CD4-positive, alpha-beta T cell treated with Interleukin-6 at 100 ng/mL for 8 hours (primary cell): Measurements from ENCODE around the gene BTG4.

Experiments used
- DNase-seq: peaks from one replicate; pipeline ENCODE4 v3.0.0-alpha.2; 2020; ENCODE audit warnings: mixed read lengths, low spot score

BTG4 gene

DNA sequence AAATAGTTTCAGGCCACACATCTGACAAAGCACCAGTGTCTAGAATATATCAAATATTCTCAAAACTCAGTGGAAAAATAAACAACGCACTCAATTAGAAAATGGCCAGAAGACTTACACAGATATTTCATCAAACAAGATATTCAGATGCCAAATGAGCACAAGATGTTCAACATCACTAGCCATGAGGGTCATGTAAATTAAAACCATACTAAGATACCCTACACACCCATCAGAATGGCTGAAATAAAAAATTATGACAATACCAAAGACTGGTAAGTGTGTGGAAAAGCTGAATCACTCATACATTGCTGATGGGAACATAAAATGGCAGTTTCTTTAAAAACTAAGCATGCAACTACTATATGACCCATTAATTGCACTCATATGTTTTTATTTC lies 21.7 kb downstream of the BTG4 start:
- DNase-seq, result no peak

DNA sequence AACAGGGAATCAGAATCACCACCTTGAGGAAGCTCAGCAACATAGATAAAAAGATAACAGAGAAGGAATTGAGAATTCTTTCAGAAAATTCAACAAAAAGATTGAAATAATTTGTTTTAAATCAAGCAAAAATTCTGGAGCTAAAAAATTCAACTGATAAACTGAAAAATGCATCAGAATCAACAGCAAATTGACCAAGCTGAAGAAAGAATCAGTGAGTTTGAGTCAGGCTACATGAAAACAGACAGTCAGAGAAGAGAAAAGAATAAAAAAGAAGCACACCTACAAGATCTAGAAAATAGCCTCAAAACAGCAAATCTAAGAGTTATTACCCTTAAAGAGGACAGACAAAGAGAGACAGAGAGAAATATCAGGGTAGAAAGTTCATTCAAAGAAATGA lies 28.8 kb downstream of the BTG4 start:
- DNase-seq, result no peak

GRCh38 chr11:111479666-111480065 lies 32.5 kb downstream of the BTG4 start:
- no peak for DNase-seq

GRCh38 chr11:111477898-111478297 lies 34.3 kb downstream of the BTG4 start:
- DNase-seq, result no peak

GRCh38 chr11:111476956-111477355 lies 35.2 kb downstream of the BTG4 start:
- DNase-seq, result no peak

GRCh38 chr11:111476366-111476765 lies 35.8 kb downstream of the BTG4 start:
- DNase-seq, result no peak

DNA sequence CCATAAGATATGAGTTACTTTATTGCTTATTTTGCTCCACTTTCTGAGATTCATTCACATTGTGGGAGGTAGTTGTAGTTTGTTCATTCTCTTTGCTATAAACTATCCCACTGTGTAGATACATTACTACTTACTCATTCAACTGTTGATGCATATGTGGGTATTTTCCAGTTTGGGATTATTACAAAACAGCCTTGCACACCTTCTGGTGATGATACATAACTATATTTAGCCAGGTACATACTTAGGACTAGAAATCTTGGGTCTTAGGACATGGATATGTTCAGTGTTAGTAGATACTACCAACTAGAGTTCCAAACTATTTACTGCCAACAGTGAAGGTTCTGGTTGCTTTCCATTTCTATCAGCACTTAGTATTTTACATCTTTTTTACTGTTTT lies 37.8 kb downstream of the BTG4 start:
- DNase-seq, result no peak

DNA sequence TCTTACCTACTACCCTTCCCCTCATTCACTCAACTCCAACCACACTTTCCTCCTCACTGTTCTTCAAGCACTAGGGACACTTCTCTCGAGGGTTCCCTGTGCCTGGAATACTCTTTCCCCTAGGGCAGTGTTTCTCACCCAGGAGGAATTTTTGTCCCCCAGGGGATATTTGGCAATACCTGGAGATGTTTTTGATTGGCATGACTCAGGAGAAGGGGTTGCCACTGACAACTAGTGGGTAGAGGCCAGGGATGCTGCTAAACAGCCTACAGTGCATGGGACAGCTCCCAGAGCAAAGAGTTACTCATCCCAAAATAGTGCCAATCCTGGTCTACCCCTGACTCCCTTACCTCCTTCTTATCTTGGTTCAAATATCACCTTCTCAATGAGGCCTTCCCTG lies 40.0 kb downstream of the BTG4 start:
- DNase-seq, result no peak

DNA sequence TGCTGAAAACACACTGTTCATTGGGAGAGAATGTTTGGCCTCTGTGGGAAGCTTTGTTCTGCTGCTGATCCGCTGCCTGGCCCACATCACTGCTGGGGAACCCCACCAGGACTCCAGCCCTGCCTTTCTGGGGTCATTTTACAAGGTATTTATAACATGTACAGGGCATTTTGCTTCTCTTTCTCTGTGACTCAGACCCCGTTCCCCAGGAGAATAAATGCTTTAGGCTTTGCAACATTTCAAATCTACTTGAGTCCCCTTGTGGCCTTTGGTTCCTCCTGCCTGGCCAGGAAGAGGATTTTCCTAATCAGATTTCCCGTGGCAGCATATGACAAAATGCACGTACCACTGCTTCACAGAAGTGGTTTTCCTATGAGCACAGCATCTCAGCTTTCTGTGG lies 43.0 kb downstream of the BTG4 start:
- no peak for DNase-seq

- no peak for DNase-seq
Observed at GRCh38 chr11:111466615-111467014, 45.6 kb downstream of the BTG4 start.

- no peak for DNase-seq
Observed at GRCh38 chr11:111465400-111465799, 46.8 kb downstream of the BTG4 start.

GRCh38 chr11:111463276-111463675 lies 48.9 kb downstream of the BTG4 start:
- DNase-seq, result no peak

DNA sequence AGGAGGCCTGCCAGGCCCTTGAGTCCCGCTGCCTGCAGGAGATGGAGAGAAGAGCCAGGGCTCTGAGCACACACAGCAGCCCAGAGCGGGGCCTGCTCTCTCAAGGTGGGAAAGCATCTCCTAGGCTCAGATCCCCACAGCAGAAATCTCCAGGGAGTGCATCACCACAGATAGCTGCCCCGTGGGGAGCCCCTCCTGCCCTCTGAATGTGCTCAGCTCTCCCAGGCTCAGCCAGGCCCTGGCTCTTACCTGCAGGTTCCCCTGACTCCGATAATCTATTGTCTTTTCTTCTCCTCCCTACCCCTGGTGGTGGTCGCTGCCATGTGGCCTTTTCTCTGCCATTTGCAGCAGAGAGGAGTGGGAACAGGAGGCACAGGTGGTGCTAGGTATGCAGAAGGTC lies 49.9 kb downstream of the BTG4 start:
- DNase-seq, result no peak

- DNase-seq, result no peak
Observed at GRCh38 chr11:111461460-111462235, 50.5 kb downstream of the BTG4 start.

GRCh38 chr11:111460856-111461255 lies 51.3 kb downstream of the BTG4 start:
- DNase-seq, result no peak

DNA sequence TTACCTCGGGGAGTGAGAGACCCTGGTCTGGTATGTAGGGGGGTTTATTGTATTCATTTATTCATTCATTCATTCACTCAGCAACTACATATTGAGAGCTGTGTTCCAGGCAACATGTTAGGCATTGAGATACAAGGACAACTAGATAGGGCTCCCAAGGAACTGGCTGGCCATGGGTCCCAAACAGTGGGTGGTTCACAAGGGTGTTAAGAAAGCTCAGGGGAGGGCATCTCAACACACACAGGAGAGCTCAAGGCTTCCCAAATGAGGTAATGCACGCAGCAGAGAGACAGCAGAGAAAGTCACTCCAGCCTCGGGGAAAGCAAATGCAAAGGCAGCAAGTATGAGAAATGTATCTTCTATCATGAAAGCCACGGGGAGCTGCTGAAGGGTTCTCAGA lies 51.8 kb downstream of the BTG4 start:
- DNase-seq, result no peak

GRCh38 chr11:111459506-111460270 lies 52.5 kb downstream of the BTG4 start:
- no peak for DNase-seq

DNA sequence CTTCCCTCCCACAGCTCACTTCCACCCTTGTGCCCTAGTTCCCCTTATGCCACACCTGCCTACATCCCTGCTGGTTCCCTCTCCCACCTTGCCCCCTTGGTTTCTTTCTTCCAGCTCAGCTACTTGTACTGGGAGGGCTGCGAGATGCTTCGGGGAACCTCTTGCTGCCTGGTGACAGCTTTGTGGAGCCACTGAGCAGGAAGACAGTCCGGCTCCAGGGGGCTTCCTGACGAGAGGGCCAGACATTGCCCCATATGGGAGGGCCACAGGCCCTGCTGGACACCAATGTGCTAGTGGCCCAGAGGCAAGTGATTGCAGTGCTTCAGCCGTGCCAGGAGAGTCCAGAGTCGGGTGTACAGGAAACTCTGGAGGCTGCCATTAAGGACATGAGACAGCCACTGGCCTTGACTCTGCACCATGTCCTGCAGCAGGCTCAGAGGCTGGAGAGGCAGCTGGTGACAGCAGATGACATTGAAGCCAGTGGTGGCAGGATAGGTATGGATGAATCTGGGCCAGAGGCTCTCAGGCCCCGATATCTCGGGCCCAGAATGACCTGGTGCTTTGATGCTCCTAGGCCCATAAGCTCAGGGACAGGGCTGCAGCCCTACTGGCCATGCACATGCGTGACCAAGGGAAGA lies 54.3 kb downstream of the BTG4 start:
- DNase-seq, result no peak

DNA sequence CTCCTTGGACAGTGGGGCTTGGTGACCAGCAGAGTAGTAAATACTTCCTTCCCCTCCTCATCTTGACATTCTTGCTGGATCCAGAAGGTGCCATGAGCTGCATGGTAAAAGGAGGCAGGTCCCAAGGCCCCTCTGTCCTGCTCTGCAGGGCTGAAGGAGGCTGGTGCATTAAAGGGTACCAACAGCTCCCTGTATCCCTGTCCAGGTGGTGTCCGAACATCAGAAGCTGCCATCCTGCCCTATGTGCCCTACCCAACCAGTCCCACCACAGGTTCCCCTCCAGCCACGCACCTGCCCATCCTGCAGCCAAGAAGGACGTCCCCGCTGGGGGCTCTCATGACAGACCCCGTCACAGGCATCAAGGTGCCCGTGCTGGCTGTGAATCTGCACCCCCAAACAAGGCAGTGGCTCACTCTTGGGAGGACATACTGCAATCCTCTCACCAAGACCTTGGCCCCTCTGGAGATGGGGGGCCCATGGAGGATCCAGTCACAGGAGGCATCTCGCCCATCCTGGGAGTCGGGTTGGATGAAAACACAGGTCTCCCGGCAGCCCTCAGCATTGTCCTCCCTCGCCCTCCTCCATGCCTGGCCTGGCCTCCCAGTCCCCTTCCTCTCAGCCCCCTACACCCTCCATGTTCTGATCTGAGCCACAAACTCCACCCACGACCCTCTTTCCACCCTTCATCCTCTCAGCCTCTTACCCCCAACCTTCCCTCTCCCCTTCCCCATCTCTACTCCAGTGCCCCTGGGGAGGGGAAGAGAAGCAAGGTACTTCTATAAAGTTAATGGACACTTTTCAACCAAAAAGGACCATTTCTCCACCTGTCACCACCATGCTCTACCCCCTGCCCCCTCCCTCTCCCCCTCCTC lies 55.1 kb downstream of the BTG4 start:
- no peak for DNase-seq

DNA sequence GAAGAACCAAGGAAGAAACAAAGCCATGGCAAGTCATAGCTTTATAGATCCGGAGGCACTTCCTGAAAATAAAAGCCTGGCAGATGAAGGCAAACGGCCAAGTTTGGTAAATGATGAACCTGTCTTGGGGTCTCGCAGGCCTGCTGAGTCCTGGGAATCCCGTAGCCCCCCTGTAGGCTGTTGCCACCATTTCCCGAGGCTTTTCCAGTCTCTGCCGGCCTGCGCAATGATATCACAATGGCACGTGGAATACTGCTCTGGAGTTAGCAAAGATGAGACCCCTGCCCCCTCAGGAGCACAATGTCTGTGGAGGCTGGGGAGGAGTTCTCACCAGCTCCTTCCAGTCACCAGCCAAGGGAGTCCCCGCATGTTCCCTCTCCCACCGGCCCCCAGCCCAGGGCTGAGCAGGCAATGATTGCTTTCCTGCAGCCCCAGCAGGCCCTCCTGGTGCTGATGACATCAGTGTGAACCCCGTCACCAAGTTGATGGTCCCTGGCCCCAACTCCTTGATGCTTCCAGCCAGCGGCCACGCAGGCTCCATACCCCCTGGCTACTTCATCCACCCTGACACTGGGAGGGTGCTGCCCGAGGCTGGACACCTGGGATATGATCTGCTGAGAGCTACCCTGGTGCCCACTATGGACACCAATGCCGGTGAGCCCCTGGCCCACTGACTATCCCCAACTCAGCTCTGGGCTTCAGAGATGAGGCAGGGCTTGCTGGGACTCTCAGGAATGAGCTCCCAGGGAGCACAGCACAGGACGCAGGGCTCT lies 55.9 kb downstream of the BTG4 start:
- DNase-seq, result no peak
